Peyer's patch (tissue), 4 donors: Measurements from ENCODE around the gene PELI1. TPM values are rescaled to one million over a fixed set of nuclear protein-coding genes. Genes with fewer than 3 reads are reported as not detected.

ENCODE experiments used
- DNase-seq, 3 donors: peaks; one replicate each; pipeline ENCODE4 v3.0.0-alpha.2; 2017 to 2019
- H3K27ac ChIP-seq, 4 donors: fragments of 200-600 bp; sonication (generic); one replicate each; pipeline ENCODE4 v1.5.1; 2016 to 2019
- H3K27me3 ChIP-seq, 2 donors: fragments of 200-600 bp; sonication (generic); one replicate each; pipeline ENCODE4 v1.5.1; 2019
- H3K36me3 ChIP-seq, 3 donors: fragments of 200-600 bp; sonication (generic); one replicate each; pipeline ENCODE4 v1.5.1; 2016 to 2019
- H3K4me1 ChIP-seq, 4 donors: fragments of 200-600 bp; sonication (generic); one replicate each; pipeline ENCODE4 v1.5.1; 2016 to 2019
- H3K4me3 ChIP-seq, 4 donors: fragments of 200-600 bp; sonication (generic); 1 replicate in 3 of 4; 2 replicates in 1 of 4; pipeline ENCODE4 v1.5.1; 2016 to 2019; ENCODE audit warnings: mild to moderate bottlenecking in 1 of 4
- H3K9me3 ChIP-seq, 4 donors: fragments of 200-600 bp; sonication (generic); one replicate each; pipeline ENCODE4 v1.5.1; 2016 to 2019; ENCODE audit warnings: mild to moderate bottlenecking in 1 of 4
- CTCF ChIP-seq, 6 experiments: fragments of 450-650 bp in 4 of 6; fragments of 200-600 bp in 2 of 6; sonication (generic) in 1 of 6; IDR thresholded peaks; one replicate each; pipeline ENCODE4 v1.5.1; 2017 to 2019; ENCODE audit warnings: antibody characterized with exemption in 6 of 6, mild to moderate bottlenecking in 3 of 6, moderate library complexity in 1 of 6
- POLR2A ChIP-seq, 2 donors: fragments of 450-650 bp; IDR thresholded peaks; one replicate each; pipeline ENCODE4 v1.5.1; 2017; ENCODE audit warnings: antibody characterized with exemption in 2 of 2, mild to moderate bottlenecking in 2 of 2, moderate library complexity in 2 of 2
- total RNA-seq, 4 donors: library from RNA; depleted of rRNA; stranded (reverse); fragments of >200 nt; gene quantifications; one replicate each; pipeline ENCODE4 v1.1.0, GENCODE V29; 2016

Gene PELI1
- total RNA-seq, 4 donors from 2014 or later, result 22.3 to 45.7 (median 40.2) TPM

DNA sequence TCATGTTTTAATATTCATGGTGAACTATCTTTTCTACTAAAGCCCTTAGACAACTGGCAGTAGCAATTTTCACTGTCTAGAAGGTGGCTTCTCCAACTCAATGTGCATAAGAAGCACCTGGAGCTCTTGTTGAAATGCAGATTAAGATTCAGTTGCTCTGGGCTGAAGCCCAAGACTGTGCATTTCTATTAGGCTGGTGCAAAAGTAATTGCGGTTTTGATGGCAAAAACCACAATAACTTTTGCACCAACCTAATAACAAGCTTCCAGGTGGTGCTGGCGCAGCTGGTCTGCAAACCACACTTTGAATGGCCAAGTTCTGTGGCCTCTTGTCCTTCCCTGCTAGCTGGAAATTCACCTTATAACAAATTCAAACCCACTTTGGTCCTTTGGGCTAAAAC, 98.3 kb downstream of the PELI1 start:
- TF ChIP-seq CTCF (IDR thresholded peaks at IDR 0.05) (no peak), POLR2A (IDR thresholded peaks at IDR 0.05) (no peak)
- Histone ChIP-seq H3K36me3 (no peaks in the 10 kb centered on the region), H3K4me3 (no peak overlapping the region), H3K9me3 (no peaks in the 10 kb centered on the region), H3K27me3 (no peaks in the 10 kb centered on the region), H3K4me1 (no peaks in the 10 kb centered on the region), H3K27ac (no peak overlapping the region)
- DNase-seq, result no peak

Other genes starting within 250 kb of the PELI1 start
- gene VPS54, start 125.0 kb downstream of the PELI1 start, total RNA-seq, result 10 to 100 TPM; 16.6 to 24.8 (median 20.9) TPM